Neural progenitor cell (in vitro differentiated cells): ENCODE data around the gene ACAD10. TPM values are rescaled to one million over a fixed set of nuclear protein-coding genes. Genes with fewer than 3 reads are reported as not detected.
"Not testable (repeated sequence)": the region's sequence is repeated elsewhere in the genome, so short reads cannot be mapped to it uniquely, and the experiment has no call there.

Experiments
- DNase-seq: peaks from one replicate; pipeline ENCODE4 v3.0.0-alpha.2; 2016; ENCODE audit warnings: low spot score
- H2AFZ ChIP-seq: fragments of 200-600 bp; sonication (generic); replicated peaks from 2 replicates; pipeline ENCODE4 v1.6.1; 2016; ENCODE audit warnings: antibody characterized with exemption
- H3F3A ChIP-seq: fragments of 200-600 bp; sonication (generic); 2 replicates; pipeline ENCODE4 v1.6.1; 2016; ENCODE audit warnings: antibody characterized with exemption, low read depth
- H3K27ac ChIP-seq: fragments of 200-600 bp; sonication (generic); 2 replicates; pipeline ENCODE4 v1.5.1; 2016; ENCODE audit warnings: mild to moderate bottlenecking
- H3K27me3 ChIP-seq: fragments of 200-600 bp; sonication (generic); 2 replicates; pipeline ENCODE4 v1.6.1; 2016; ENCODE audit warnings: mild to moderate bottlenecking, moderate library complexity
- H3K36me3 ChIP-seq: fragments of 200-600 bp; sonication (generic); 2 replicates; pipeline ENCODE4 v1.5.1; 2016
- H3K4me1 ChIP-seq: fragments of 200-600 bp; sonication (generic); 2 replicates; pipeline ENCODE4 v1.6.1; 2016; ENCODE audit warnings: mixed run types
- H3K4me2 ChIP-seq: fragments of 200-600 bp; sonication (generic); 2 replicates; pipeline ENCODE4 v1.6.1; 2016
- H3K4me3 ChIP-seq: fragments of 200-600 bp; sonication (generic); 2 replicates; pipeline ENCODE4 v1.5.1; 2016
- H3K79me2 ChIP-seq: fragments of 200-600 bp; sonication (generic); 2 replicates; pipeline ENCODE4 v1.6.1; 2016; ENCODE audit warnings: low read depth
- H3K9ac ChIP-seq: fragments of 200-600 bp; sonication (generic); 2 replicates; pipeline ENCODE4 v1.6.1; 2016
- H3K9me3 ChIP-seq: fragments of 200-600 bp; sonication (generic); 2 replicates; pipeline ENCODE4 v1.5.1; 2016; ENCODE audit warnings: low read depth
- H4K20me1 ChIP-seq: fragments of 200-600 bp; sonication (generic); 2 replicates; pipeline ENCODE4 v1.6.1; 2016; ENCODE audit warnings: low read depth
- H3K27ac Mint-ChIP-seq: 3 replicates; pipeline ENCODE4 v1.8.0; 2021; ENCODE audit warnings: mixed read lengths
- H3K27me3 Mint-ChIP-seq: 2 replicates; pipeline ENCODE4 v1.8.0; 2022; ENCODE audit warnings: low read depth, mild to moderate bottlenecking, inconsistent platforms, moderate library complexity, mixed read lengths; ENCODE audit not compliant: insufficient read depth
- H3K36me3 Mint-ChIP-seq: 3 replicates; pipeline ENCODE4 v1.8.0; 2021; ENCODE audit warnings: mixed read lengths
- H3K4me1 Mint-ChIP-seq: 3 replicates; pipeline ENCODE4 v1.8.0; 2021; ENCODE audit warnings: mixed read lengths
- H3K4me3 Mint-ChIP-seq: 3 replicates; pipeline ENCODE4 v1.8.0; 2021; ENCODE audit warnings: mild to moderate bottlenecking, moderate library complexity, mixed read lengths
- H3K9me3 Mint-ChIP-seq: 3 replicates; pipeline ENCODE4 v1.8.0; 2020; ENCODE audit warnings: mixed read lengths
- EZH2 ChIP-seq: fragments of 200-600 bp; sonication (generic); IDR thresholded peaks from 2 replicates; pipeline ENCODE4 v1.6.1; 2017; ENCODE audit warnings: antibody characterized with exemption, mild to moderate bottlenecking, moderate library complexity
- EZH2phosphoT487 ChIP-seq: fragments of 200-600 bp; sonication (generic); IDR thresholded peaks from 2 replicates; pipeline ENCODE4 v1.6.1; 2017; ENCODE audit warnings: antibody characterized with exemption
- total RNA-seq: library from RNA; depleted of rRNA; stranded (reverse); fragments of >200 nt; gene quantifications from 2 replicates; pipeline ENCODE4 v1.2.3, GENCODE V29; 2015; ENCODE audit warnings: low replicate concordance
- TF ChIP-seq, protein P1 (sequence below): fragments of 200-600 bp; sonication (generic); IDR thresholded peaks from 2 replicates; pipeline ENCODE4 v1.5.1; 2017; ENCODE audit warnings: antibody characterized with exemption, mild to moderate bottlenecking

The ACAD10 gene
- total RNA-seq, 1 donor from 2014 or later: 13.8 TPM

- Histone ChIP-seq H3K4me1 (no peaks in the 10 kb centered on the region), H3K36me3 (no peaks in the 10 kb centered on the region)
- H3K36me3 Mint-ChIP-seq: peaks cover 18% of the 10 kb centered on the region
These were observed 19.8 kb downstream of the ACAD10 start for GRCh38 chr12:111705672-111706071.

DNA sequence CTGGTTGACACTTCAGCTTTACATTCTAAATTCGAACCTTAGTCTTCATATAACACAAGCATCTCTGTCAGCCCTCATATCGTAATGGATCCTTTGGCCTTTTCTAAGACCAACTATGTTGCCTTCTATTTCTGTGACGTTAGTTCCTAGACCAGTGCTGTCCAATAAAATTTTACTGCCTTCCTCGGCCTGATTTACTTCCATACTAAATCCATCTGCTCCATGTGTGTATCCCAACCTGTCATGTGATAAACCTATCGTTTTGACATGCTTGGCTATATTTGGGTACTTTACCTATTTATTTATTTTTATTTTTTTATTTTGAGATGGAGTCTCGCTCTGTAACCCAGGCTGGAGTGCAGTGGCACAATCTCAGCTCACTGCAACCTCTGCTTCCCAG is 20.3 kb downstream of the ACAD10 start:
- H3K36me3 Mint-ChIP-seq: peaks cover 20% of the 10 kb centered on the region
- H3K27ac Mint-ChIP-seq: no peak overlapping the region
- no peak overlapping the region for H3K27ac ChIP-seq
- H3K27me3 ChIP-seq: no peaks in the 10 kb centered on the region
- no peaks in the 10 kb centered on the region for H3K9me3 Mint-ChIP-seq
- H3K9ac ChIP-seq: no peak overlapping the region
- no peaks in the 10 kb centered on the region for H3F3A ChIP-seq
- no peaks in the 10 kb centered on the region for H3K36me3 ChIP-seq
- no peak for TF ChIP-seq EZH2
- no peak for TF ChIP-seq EZH2phosphoT487
- TF ChIP-seq, protein P1, sequence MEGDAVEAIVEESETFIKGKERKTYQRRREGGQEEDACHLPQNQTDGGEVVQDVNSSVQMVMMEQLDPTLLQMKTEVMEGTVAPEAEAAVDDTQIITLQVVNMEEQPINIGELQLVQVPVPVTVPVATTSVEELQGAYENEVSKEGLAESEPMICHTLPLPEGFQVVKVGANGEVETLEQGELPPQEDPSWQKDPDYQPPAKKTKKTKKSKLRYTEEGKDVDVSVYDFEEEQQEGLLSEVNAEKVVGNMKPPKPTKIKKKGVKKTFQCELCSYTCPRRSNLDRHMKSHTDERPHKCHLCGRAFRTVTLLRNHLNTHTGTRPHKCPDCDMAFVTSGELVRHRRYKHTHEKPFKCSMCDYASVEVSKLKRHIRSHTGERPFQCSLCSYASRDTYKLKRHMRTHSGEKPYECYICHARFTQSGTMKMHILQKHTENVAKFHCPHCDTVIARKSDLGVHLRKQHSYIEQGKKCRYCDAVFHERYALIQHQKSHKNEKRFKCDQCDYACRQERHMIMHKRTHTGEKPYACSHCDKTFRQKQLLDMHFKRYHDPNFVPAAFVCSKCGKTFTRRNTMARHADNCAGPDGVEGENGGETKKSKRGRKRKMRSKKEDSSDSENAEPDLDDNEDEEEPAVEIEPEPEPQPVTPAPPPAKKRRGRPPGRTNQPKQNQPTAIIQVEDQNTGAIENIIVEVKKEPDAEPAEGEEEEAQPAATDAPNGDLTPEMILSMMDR: no peak
- no peak overlapping the region for H3K4me3 Mint-ChIP-seq
- no peaks in the 10 kb centered on the region for H4K20me1 ChIP-seq
- H3K79me2 ChIP-seq: no peaks in the 10 kb centered on the region
- no peaks in the 10 kb centered on the region for H3K4me1 ChIP-seq
- no peak for DNase-seq
- H3K9me3 ChIP-seq: no peaks in the 10 kb centered on the region
- H3K27me3 Mint-ChIP-seq: no peaks in the 10 kb centered on the region
- no peak overlapping the region for H3K4me3 ChIP-seq
- no peak overlapping the region for H2AFZ ChIP-seq
- no peak overlapping the region for H3K4me2 ChIP-seq
- H3K4me1 Mint-ChIP-seq: no peaks in the 10 kb centered on the region

More at GRCh38 chr12:111705672-111706071, 19.8 kb downstream of the ACAD10 start:
- H3K9me3 Mint-ChIP-seq: no peaks in the 10 kb centered on the region
- TF ChIP-seq, protein P1: no peak
- TF ChIP-seq EZH2phosphoT487 (no peak), EZH2 (no peak)
- no peak overlapping the region for H3K27ac Mint-ChIP-seq
- H3K27me3 Mint-ChIP-seq: no peaks in the 10 kb centered on the region
- no peaks in the 10 kb centered on the region for H3K79me2 ChIP-seq
- no peaks in the 10 kb centered on the region for H3K27me3 ChIP-seq
- no peak overlapping the region for H3K4me3 Mint-ChIP-seq
- no peaks in the 10 kb centered on the region for H3K9me3 ChIP-seq
- no peaks in the 10 kb centered on the region for H3K4me1 Mint-ChIP-seq
- no peaks in the 10 kb centered on the region for H3F3A ChIP-seq
- no peak overlapping the region for H3K4me3 ChIP-seq
- H2AFZ ChIP-seq: no peak overlapping the region
- no peak overlapping the region for H3K27ac ChIP-seq
- H4K20me1 ChIP-seq: no peaks in the 10 kb centered on the region
- no peak overlapping the region for H3K9ac ChIP-seq
- no peak overlapping the region for H3K4me2 ChIP-seq
- no peak for DNase-seq

- no peak for TF ChIP-seq EZH2
- TF ChIP-seq EZH2phosphoT487: no peak
- TF ChIP-seq, protein P1: no peak
These were observed 29.4 kb downstream of the ACAD10 start for GRCh38 chr12:111715279-111715678.

DNA sequence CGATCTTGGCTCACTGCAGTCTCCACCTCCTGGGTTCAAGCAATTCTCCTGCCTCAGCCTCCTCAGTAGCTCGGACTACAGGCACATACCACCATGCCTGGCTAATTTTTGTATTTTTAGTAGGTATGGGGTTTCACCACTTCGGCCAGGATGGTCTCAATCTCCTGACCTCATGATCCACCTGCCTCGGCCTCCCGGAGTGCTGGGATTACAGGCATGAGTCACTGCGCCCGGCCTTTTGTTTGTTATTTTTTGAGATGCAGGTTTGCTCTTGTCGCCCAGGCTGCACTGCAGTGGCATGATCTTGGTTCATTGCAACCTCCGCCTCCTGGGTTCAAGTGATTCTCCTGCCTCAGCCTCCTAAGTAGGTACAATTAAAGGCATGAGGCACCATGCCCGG is 33.5 kb downstream of the ACAD10 start:
- DNase-seq, H4K20me1 ChIP-seq, H3K4me3 ChIP-seq, H3K4me2 ChIP-seq, H3F3A ChIP-seq, H3K4me3 Mint-ChIP-seq, H3K79me2 ChIP-seq, H2AFZ ChIP-seq, H3K9ac ChIP-seq, H3K27ac Mint-ChIP-seq, H3K9me3 Mint-ChIP-seq, H3K27me3 Mint-ChIP-seq, H3K27me3 ChIP-seq, H3K4me1 ChIP-seq, H3K36me3 ChIP-seq, H3K27ac ChIP-seq, H3K9me3 ChIP-seq: not testable (repeated sequence)
- Mint-ChIP-seq H3K36me3 (peaks cover 16% of the 10 kb centered on the region), H3K4me1 (peaks cover 15% of the 10 kb centered on the region)

More at GRCh38 chr12:111715279-111715678, 29.4 kb downstream of the ACAD10 start:
- Mint-ChIP-seq H3K4me3 (peak overlapping the region; percentile 73), H3K4me1 (peaks cover 19% of the 10 kb centered on the region), H3K36me3 (peaks cover 17% of the 10 kb centered on the region), H3K27me3 (no peaks in the 10 kb centered on the region), H3K27ac (peak overlapping the region; percentile 92), H3K9me3 (no peaks in the 10 kb centered on the region)
- Histone ChIP-seq H3K36me3 (no peaks in the 10 kb centered on the region), H3K27ac (no peak overlapping the region), H3K4me1 (no peaks in the 10 kb centered on the region), H3K27me3 (no peaks in the 10 kb centered on the region), H4K20me1 (no peaks in the 10 kb centered on the region), H3K79me2 (no peaks in the 10 kb centered on the region), H2AFZ (no peak overlapping the region), H3F3A (no peaks in the 10 kb centered on the region), H3K4me3 (no peak overlapping the region), H3K9ac (no peak overlapping the region), H3K9me3 (no peaks in the 10 kb centered on the region), H3K4me2 (no peak overlapping the region)
- no peak for DNase-seq
